Naive thymus-derived CD4-positive, alpha-beta T cell (primary cell): ENCODE measurements around the gene JPH3. TPM values are rescaled to one million over a fixed set of nuclear protein-coding genes. Genes with fewer than 3 reads are reported as not detected.

Experiments
- ATAC-seq: fragments of 150-1000 bp; cut with Tn5 transposase; 2 replicates; pipeline ENCODE4 v1.10.0; 2021; ENCODE audit warnings: mild to moderate bottlenecking, moderate library complexity
- CTCF ChIA-PET: fragments of 350-600 bp; sonication (Branson Sonifier 250); formaldehyde crosslinking; loops from one replicate; lab custom pipeline; 2021; ENCODE audit warnings: antibody characterized with exemption; lab: Charles Lee
- POLR2A ChIA-PET: fragments of 350-600 bp; sonication (Branson Sonifier 250); formaldehyde crosslinking; loops from one replicate; lab custom pipeline; 2021; ENCODE audit warnings: antibody characterized with exemption, inconsistent platforms; lab: Charles Lee
- DNase-seq, 9 donors: peaks; one replicate each; pipeline versions ENCODE4 v3.0.0 to v3.0.0-alpha.2; 2020 to 2022; ENCODE audit warnings: mixed read lengths in 1 of 9
- H3K27ac ChIP-seq: one replicate; pipeline ENCODE4 v1.7.0; 2013; ENCODE audit warnings: mild to moderate bottlenecking, low read depth, low read length, moderate library complexity
- H3K27me3 ChIP-seq, 2 donors: one replicate each; pipeline ENCODE4 v1.7.0; 2013; ENCODE audit warnings: low read length in 2 of 2, mild to moderate bottlenecking in 2 of 2, moderate library complexity in 2 of 2; ENCODE audit not compliant: control insufficient read depth in 2 of 2, insufficient read depth in 2 of 2
- H3K36me3 ChIP-seq, 3 experiments: 1 replicate in 2 of 3; 2 replicates in 1 of 3; pipeline ENCODE4 v1.7.0; 2013; ENCODE audit warnings: low read length in 3 of 3, mild to moderate bottlenecking in 3 of 3, moderate library complexity in 1 of 3; ENCODE audit not compliant: insufficient read depth in 3 of 3, control insufficient read depth in 2 of 3
- H3K4me1 ChIP-seq, 2 donors: one replicate each; pipeline ENCODE4 v1.7.0; 2013; ENCODE audit warnings: low read length in 2 of 2, mild to moderate bottlenecking in 2 of 2, moderate library complexity in 1 of 2; ENCODE audit not compliant: control insufficient read depth in 2 of 2, insufficient read depth in 2 of 2
- H3K4me3 ChIP-seq: 2 replicates; pipeline ENCODE4 v1.7.0; 2013; ENCODE audit warnings: mild to moderate bottlenecking, low read length
- H3K9me3 ChIP-seq, 3 experiments: 1 replicate in 2 of 3; 2 replicates in 1 of 3; pipeline ENCODE4 v1.7.0; 2013; ENCODE audit warnings: low read length in 3 of 3; ENCODE audit not compliant: control insufficient read depth in 2 of 3
- H3K27ac Mint-ChIP-seq, 9 donors: one replicate each; pipeline ENCODE4 v1.8.0; 2020 to 2022; ENCODE audit warnings: mixed read lengths in 9 of 9, mild to moderate bottlenecking in 8 of 9, moderate library complexity in 5 of 9, inconsistent platforms in 2 of 9
- H3K27me3 Mint-ChIP-seq, 5 donors: one replicate each; pipeline ENCODE4 v1.8.0; 2021 to 2022; ENCODE audit warnings: mixed read lengths in 5 of 5, mild to moderate bottlenecking in 1 of 5
- H3K36me3 Mint-ChIP-seq, 5 donors: one replicate each; pipeline ENCODE4 v1.8.0; 2020 to 2022; ENCODE audit warnings: mixed read lengths in 5 of 5, mild to moderate bottlenecking in 3 of 5, inconsistent platforms in 1 of 5
- H3K4me1 Mint-ChIP-seq, 7 donors: one replicate each; pipeline ENCODE4 v1.8.0; 2020 to 2022; ENCODE audit warnings: mixed read lengths in 7 of 7, mild to moderate bottlenecking in 3 of 7, inconsistent platforms in 1 of 7
- H3K4me3 Mint-ChIP-seq, 10 donors: one replicate each; pipeline ENCODE4 v1.8.0; 2020 to 2022; ENCODE audit warnings: mild to moderate bottlenecking in 10 of 10, mixed read lengths in 10 of 10, moderate library complexity in 6 of 10, inconsistent platforms in 2 of 10
- H3K9me3 Mint-ChIP-seq, 11 donors: one replicate each; pipeline ENCODE4 v1.8.0; 2020 to 2022; ENCODE audit warnings: mixed read lengths in 11 of 11, mild to moderate bottlenecking in 4 of 11, inconsistent platforms in 1 of 11, moderate library complexity in 1 of 11
- intact Hi-C, 2 donors: fragments of 100-400 bp; cut with micrococcal nuclease; formaldehyde crosslinking; loops; one replicate each; pipeline ENCODE4 v1.15.1; 2023
- polyA plus RNA-seq, 2 donors: library from polyadenylated mRNA; unstranded; fragments of 300-500 nt; fragmentation: Illumina TruSeq; gene quantifications; one replicate each; pipeline ENCODE4 v1.2.3, GENCODE V29; 2021
- total RNA-seq, 6 experiments: library from RNA in 5 of 6; stranded (reverse) in 5 of 6; gene quantifications; 1 replicate in 5 of 6; 2 replicates in 1 of 6; pipeline ENCODE4 v1.2.3 and lab custom pipeline; 2021 to 2026

JPH3 gene
- total and polyA plus RNA-seq, 7 experiments from 2014 or later = not detected

- intact Hi-C loops = no loop called here
- ChIA-PET POLR2A (no interaction called here), CTCF (interaction anchor here (1.5 kb wide), 1 partner anchor 11 kb away, joined by 6 read pairs; no protein-coding TSS in a partner anchor)
- Mint-ChIP-seq H3K27ac (no peak overlapping the region), H3K36me3 (no peaks in the 10 kb centered on the region), H3K4me1 (peaks cover 0 to 3% (median 0%) of the 10 kb centered on the region in 7 donors), H3K27me3 (peaks cover 0 to 15% (median 4%) of the 10 kb centered on the region in 5 donors), H3K9me3 (peaks cover 0 to 2% (median 0%) of the 10 kb centered on the region in 11 donors), H3K4me3 (no peak overlapping the region)
- Histone ChIP-seq H3K4me1 (no peaks in the 10 kb centered on the region), H3K36me3 (no peaks in the 10 kb centered on the region), H3K27me3 (no peaks in the 10 kb centered on the region), H3K4me3 (no peak overlapping the region), H3K9me3 (no peaks in the 10 kb centered on the region), H3K27ac (no peak overlapping the region)
- ATAC-seq (no peak), DNase-seq (no peak)
These were observed 45.3 kb downstream of the JPH3 start for GRCh38 chr16:87647431-87648185.

GRCh38 chr16:87648236-87648635, 45.9 kb downstream of the JPH3 start:
- peaks cover 0 to 2% (median 0%) of the 10 kb centered on the region in 11 donors for H3K9me3 Mint-ChIP-seq
- peaks cover 0 to 3% (median 0%) of the 10 kb centered on the region in 7 donors for H3K4me1 Mint-ChIP-seq
- no peak overlapping the region for H3K4me3 Mint-ChIP-seq
- no peaks in the 10 kb centered on the region for H3K4me1 ChIP-seq
- H3K36me3 ChIP-seq = no peaks in the 10 kb centered on the region
- no peak overlapping the region for H3K4me3 ChIP-seq
- peaks cover 0 to 15% (median 4%) of the 10 kb centered on the region in 5 donors for H3K27me3 Mint-ChIP-seq
- H3K27ac ChIP-seq = no peak overlapping the region
- H3K27ac Mint-ChIP-seq = no peak overlapping the region
- DNase-seq (no peak), ATAC-seq (no peak)
- intact Hi-C loops = no loop called here
- no peaks in the 10 kb centered on the region for H3K36me3 Mint-ChIP-seq
- H3K9me3 ChIP-seq = no peaks in the 10 kb centered on the region
- H3K27me3 ChIP-seq = no peaks in the 10 kb centered on the region
- ChIA-PET POLR2A (no interaction called here), CTCF (interaction anchor here (1.5 kb wide), 1 partner anchor 12 kb away, joined by 6 read pairs; no protein-coding TSS in a partner anchor)

- H3K27me3 ChIP-seq = no peaks in the 10 kb centered on the region
- H3K36me3 ChIP-seq = no peaks in the 10 kb centered on the region
- H3K4me1 Mint-ChIP-seq = peaks cover 0 to 3% (median 0%) of the 10 kb centered on the region in 7 donors
- no peak overlapping the region for H3K4me3 Mint-ChIP-seq
- H3K4me3 ChIP-seq = no peak overlapping the region
- CTCF ChIA-PET = interaction anchor here (1.5 kb wide), 1 partner anchor 13 kb away, joined by 6 read pairs; no protein-coding TSS in a partner anchor
- intact Hi-C loops = no loop called here
- H3K27me3 Mint-ChIP-seq = peaks cover 0 to 15% (median 4%) of the 10 kb centered on the region in 5 donors
- peaks cover 0 to 2% (median 0%) of the 10 kb centered on the region in 11 donors for H3K9me3 Mint-ChIP-seq
- H3K27ac Mint-ChIP-seq = no peak overlapping the region
- ATAC-seq = no peak
- no peaks in the 10 kb centered on the region for H3K9me3 ChIP-seq
- no peaks in the 10 kb centered on the region for H3K36me3 Mint-ChIP-seq
- no peak overlapping the region for H3K27ac ChIP-seq
- DNase-seq = no peak
- POLR2A ChIA-PET = no interaction called here
- H3K4me1 ChIP-seq = no peaks in the 10 kb centered on the region
These were observed 46.6 kb downstream of the JPH3 start for GRCh38 chr16:87648698-87649487.

GRCh38 chr16:87652386-87652785, 50.1 kb downstream of the JPH3 start:
- Mint-ChIP-seq H3K4me3 (no peak overlapping the region), H3K27me3 (peaks cover 0 to 13% (median 4%) of the 10 kb centered on the region in 5 donors), H3K27ac (no peak overlapping the region), H3K9me3 (peaks cover 0 to 5% (median 0%) of the 10 kb centered on the region in 11 donors), H3K4me1 (peaks cover 0 to 3% (median 0%) of the 10 kb centered on the region in 7 donors), H3K36me3 (no peaks in the 10 kb centered on the region)
- ChIA-PET POLR2A (no interaction called here), CTCF (no interaction called here)
- Histone ChIP-seq H3K27me3 (no peaks in the 10 kb centered on the region), H3K36me3 (no peaks in the 10 kb centered on the region), H3K4me3 (no peak overlapping the region), H3K27ac (no peak overlapping the region), H3K4me1 (no peaks in the 10 kb centered on the region), H3K9me3 (no peaks in the 10 kb centered on the region)
- intact Hi-C loops = no loop called here
- ATAC-seq = no peak
- DNase-seq = no peak

- no peak overlapping the region for H3K4me3 ChIP-seq
- no peak for DNase-seq
- H3K9me3 ChIP-seq = peaks cover 0 to 3% (median 0%) of the 10 kb centered on the region in 3 experiments
- no peaks in the 10 kb centered on the region for H3K27me3 ChIP-seq
- peaks cover 0 to 13% (median 4%) of the 10 kb centered on the region in 5 donors for H3K27me3 Mint-ChIP-seq
- H3K4me1 Mint-ChIP-seq = peaks cover 0 to 3% (median 0%) of the 10 kb centered on the region in 7 donors
- H3K9me3 Mint-ChIP-seq = peaks cover 0 to 5% (median 0%) of the 10 kb centered on the region in 11 donors
- no peak overlapping the region for H3K27ac ChIP-seq
- ChIA-PET CTCF (no interaction called here), POLR2A (no interaction called here)
- intact Hi-C loops = no loop called here
- H3K4me3 Mint-ChIP-seq = no peak overlapping the region
- H3K27ac Mint-ChIP-seq = no peak overlapping the region
- ATAC-seq = no peak
- no peaks in the 10 kb centered on the region for H3K36me3 Mint-ChIP-seq
- H3K4me1 ChIP-seq = no peaks in the 10 kb centered on the region
- H3K36me3 ChIP-seq = no peaks in the 10 kb centered on the region
These were observed 50.5 kb downstream of the JPH3 start for GRCh38 chr16:87652799-87653198.

GRCh38 chr16:87653234-87653633, 50.9 kb downstream of the JPH3 start:
- Histone ChIP-seq H3K27me3 (no peaks in the 10 kb centered on the region), H3K9me3 (peaks cover 0 to 6% (median 0%) of the 10 kb centered on the region in 3 experiments), H3K4me3 (no peak overlapping the region), H3K4me1 (no peaks in the 10 kb centered on the region), H3K27ac (no peak overlapping the region), H3K36me3 (no peaks in the 10 kb centered on the region)
- DNase-seq (no peak), ATAC-seq (no peak)
- CTCF ChIA-PET = interaction anchor here (1.4 kb wide), 1 partner anchor 17 kb away, joined by 3 read pairs; no protein-coding TSS in a partner anchor
- Mint-ChIP-seq H3K9me3 (peaks cover 0 to 4% (median 0%) of the 10 kb centered on the region in 11 donors), H3K36me3 (no peaks in the 10 kb centered on the region), H3K4me1 (no peaks in the 10 kb centered on the region), H3K4me3 (no peak overlapping the region), H3K27ac (no peak overlapping the region), H3K27me3 (peaks cover 0 to 9% (median 0%) of the 10 kb centered on the region in 5 donors)
- POLR2A ChIA-PET = no interaction called here
- intact Hi-C loops = no loop called here
